Bone marrow (tissue), 2 donors: ENCODE data around the gene NUP133.
"Not testable (repeated sequence)": the region's sequence is repeated elsewhere in the genome, so short reads cannot be mapped to it uniquely, and the experiment has no call there.

Experiments used
- DNase-seq, 2 donors: peaks; one replicate each; lab custom pipeline; 2025; lab: John Stamatoyannopoulos, UW

NUP133 gene

GRCh38 chr1:229508823-229509337 is 739 bp upstream of the NUP133 start:
- DNase-seq, result no peak

GRCh38 chr1:229507502-229507901 is 639 bp downstream of the NUP133 start:
- no peak for DNase-seq

GRCh38 chr1:229506633-229507032 is 1.5 kb downstream of the NUP133 start:
- DNase-seq, result no peak

- no peak for DNase-seq
These were observed 12.4 kb downstream of the NUP133 start for GRCh38 chr1:229495782-229496181.

GRCh38 chr1:229487181-229487580 is 21.0 kb downstream of the NUP133 start:
- DNase-seq, result no peak

- no peak for DNase-seq
These were observed 22.8 kb downstream of the NUP133 start for GRCh38 chr1:229485318-229485717.

DNA sequence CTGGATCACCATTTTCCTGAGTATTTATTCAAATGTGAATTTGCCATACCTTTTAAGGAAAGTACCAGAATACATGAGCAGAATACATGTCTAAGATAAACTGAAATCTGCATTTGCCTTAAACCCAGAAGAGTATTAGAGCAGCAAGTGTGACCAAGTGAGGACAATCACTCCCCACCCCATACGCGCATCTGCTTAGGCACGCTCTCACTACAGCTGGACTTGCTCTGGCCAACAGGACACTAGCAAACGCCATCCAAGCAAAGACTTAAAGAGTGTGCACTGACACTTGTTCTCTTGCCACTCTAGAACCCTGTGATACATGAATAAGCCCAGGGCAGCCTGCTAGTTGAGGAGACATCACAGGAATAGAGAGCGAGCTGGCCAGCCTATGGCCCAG is 25.6 kb downstream of the NUP133 start:
- no peak for DNase-seq

DNA sequence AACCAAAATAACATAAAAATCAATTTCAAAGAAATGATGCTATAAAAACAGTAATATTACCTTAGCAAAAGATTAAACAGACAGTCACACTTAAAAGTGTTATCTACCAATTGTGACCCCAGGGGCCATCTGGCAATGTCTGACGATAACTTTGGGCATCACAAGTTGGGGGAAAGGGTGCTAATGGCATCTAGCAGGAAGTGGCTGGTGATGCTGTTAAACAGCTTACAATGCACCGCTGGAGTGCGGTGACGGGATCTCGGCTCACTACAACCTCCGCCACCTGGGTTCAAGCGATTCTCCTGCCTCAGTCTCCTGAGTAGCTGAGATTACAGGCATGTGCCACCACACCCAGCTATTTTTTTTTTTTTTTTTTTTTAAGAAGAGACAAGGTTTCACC is 27.6 kb downstream of the NUP133 start:
- DNase-seq, result no peak

DNA sequence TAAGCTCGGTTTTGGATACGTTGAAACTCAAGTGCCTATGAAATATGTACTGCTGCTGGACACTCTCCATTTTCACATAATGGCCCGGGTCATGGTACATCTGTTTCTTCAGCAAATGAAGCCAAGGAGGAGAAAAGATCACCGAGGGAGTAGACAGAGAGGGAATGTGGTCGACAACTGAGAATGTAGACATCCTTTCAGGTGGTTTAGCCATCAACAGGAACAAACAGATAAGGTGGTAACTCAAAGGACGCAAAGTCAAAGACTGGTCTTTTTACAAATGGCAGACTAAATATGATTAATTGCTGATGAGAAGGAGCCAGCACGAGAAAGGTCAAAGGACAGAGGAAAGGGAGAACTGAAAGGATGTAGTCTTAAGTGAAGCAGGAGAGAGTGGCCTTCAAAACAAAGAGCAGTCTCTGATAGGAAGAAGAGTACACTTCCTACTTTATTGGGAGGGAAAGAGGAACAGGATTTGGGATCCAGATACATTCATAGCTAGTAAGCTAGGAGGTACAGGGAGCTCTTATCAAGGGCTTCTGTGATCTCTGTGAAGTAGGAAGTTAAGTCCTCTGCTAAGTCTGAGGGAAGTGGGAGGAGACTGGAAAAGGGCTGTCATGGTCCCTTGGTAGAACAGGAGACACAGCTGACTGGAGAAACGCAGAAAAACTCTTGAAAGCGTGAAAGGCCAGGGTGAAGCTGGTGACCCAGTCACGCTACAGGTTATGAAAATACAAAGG is 28.3 kb downstream of the NUP133 start:
- DNase-seq, result peak in 1 of 2 donors; percentile 9

- no peak for DNase-seq
These were observed 29.3 kb downstream of the NUP133 start for GRCh38 chr1:229478852-229479251.

DNA sequence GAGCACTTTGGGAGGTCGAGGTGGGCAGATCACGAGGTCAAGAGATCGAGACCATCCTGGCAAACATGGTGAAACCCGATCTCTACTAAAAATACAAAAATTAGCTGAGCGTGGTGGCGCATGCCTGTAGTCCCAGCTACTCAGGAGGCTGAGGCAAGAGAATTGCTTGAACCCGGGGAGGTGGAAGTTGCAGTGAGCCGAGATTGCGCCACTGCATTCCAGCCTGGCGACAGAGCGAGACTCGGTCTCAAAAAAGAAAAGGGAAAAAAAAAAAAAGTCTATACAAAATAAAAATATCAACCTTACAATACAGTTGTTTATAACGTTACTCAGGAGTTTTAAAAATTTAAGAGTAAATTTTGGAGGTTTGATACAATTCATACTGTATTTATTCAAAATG is 32.3 kb downstream of the NUP133 start:
- not testable (repeated sequence) for DNase-seq

DNA sequence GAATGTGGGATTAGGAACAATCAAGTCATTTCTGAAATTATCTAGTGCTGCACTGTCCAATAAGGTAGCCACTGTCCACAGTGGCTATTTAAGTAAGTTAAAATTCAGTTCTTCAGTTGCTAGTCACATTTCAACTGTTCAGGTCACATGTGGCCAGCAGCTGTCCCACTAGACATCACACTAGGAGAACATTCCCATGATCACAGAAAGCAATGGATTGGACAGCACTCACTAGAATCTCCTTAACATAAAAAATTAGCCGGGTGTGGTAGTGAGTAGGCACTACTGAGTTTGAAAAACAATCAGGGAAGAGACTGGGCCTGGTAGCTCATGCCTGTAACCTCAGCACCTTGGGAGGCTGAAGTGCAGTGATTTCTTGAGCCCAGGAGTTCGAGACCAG is 33.6 kb downstream of the NUP133 start:
- DNase-seq, result no peak

DNA sequence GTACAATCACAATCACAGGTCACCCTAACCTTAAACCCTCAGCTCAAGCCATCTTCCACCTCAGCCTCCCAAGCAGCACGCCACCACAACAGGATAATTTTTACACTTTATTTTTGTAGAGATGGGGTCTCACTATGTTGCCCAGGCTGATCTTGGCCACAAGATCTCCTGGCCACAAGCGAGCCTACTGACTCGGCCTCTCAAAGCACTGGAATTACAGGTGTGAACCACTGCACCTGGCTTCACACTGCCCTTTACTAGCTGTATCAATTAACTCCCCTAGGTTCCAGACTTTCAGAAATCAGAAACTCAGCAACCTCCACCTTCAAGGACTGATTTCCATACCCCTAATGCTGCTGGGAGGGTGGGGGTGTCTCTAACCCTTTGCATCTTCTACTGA is 37.0 kb downstream of the NUP133 start:
- no peak for DNase-seq

DNA sequence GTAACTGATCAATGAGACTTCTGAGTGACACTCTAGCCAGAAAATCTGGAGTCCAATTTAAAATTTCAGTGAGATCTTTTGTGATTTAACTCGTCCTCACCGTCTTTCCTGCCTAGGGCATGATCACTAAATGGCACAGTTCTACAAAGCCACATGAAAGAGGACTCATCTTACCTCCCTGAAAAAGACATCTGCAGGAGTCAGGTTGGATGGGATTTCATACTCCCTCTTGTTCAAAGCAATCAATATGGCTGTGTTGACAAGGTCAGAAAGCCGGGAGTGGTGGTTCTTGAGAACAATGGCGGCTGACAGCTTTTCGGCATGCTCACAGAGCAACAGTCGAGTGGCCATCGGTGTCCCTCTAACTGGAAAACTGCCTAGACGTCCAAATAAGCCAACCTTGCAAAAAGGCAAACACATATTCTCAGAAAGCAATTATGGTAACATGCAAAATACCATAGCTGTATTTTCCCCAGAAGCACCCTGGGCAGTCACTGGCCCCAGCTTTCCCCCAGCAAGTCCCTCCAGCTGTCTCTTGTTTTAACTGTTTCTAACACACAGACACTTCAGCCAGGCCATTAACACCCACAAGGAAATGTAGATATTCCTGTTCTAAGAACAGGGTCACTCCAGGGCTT is 37.6 kb downstream of the NUP133 start:
- no peak for DNase-seq

- DNase-seq, result no peak
These were observed 41.3 kb downstream of the NUP133 start for GRCh38 chr1:229466887-229467286.

GRCh38 chr1:229464672-229465071 is 43.5 kb downstream of the NUP133 start:
- DNase-seq, result no peak

- DNase-seq, result no peak
These were observed 47.0 kb downstream of the NUP133 start for GRCh38 chr1:229461032-229461668.

- no peak for DNase-seq
These were observed 48.3 kb downstream of the NUP133 start for GRCh38 chr1:229459815-229460214.

DNA sequence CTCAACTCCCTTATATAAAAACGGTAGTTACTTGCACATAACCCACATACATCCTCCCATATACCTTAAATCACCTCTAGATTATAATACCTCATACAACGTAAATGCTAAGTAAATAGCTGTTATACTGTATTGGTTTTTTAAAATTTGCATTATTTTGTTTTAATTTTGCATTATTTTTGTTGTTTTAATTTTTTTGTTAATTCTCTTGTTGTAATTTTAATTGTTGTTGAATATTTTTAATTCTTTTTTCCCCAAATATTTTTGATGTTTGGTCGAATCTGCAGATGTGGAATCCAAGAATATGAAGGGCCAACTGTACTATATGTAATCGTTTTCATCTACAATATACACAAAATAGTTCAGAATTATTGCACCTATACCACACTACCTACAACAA is 50.7 kb downstream of the NUP133 start:
- no peak for DNase-seq

DNA sequence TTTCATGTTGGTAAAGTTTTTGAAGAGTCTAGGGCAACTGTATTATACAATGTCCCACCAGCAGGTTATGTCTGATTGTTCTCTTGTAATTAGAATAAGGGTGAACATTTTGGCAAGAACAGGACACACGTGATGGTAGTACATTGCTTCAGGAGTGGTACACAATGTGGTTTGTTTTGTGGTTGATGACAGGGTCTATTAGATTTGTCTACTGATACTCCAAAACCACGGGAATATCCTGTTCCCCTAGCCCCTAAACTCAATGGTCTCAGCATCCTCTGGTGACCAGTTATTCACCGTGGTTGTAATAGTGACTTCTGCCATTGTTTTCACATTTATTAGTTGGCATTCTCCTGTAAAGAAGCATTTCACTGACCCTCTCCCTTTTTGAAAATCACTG is 52.1 kb downstream of the NUP133 start:
- no peak for DNase-seq

GRCh38 chr1:229454056-229454455 is 54.1 kb downstream of the NUP133 start:
- no peak for DNase-seq

DNA sequence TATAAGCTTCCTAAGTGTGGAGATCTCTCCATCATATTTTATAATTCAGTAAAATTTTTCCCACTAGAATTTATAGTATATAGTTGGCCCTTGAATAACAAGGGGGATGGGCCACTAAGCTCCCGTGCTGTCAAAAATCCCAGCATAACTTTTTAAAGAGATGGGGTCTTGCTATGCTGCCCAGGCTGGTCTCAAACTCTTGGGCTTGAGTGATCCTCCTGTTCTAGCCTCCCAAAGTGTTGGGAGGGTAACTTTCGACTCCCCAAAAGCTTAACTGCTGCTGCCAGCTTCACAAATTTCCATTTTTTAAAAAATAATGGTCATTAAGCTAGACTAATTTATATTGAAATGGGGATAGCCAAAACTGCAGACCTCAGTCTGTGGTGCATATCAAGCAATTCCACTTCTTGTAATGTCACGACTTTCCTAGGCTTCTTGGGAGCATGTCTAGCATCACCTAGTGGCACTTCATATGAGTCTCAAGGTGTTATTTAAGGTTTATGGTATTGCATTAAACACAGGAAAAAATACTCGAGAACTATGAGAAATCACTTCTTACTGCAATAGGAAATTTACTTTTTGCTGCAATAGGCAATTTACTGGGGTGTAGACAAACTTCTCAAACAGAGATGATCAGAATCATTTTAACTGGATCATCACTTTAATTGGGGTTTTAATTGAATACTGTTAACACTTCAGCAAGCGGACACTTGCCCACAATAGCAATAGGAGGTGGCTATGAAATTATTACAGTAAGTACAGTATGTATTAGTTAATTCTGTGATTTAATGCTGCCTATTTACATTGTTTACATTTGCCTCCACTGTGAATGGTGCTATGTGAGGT is 55.0 kb downstream of the NUP133 start:
- DNase-seq, result peak in 1 of 2 donors; percentile 59
